Measurements from ENCODE around the gene TWIST2. TPM values are rescaled to one million over a fixed set of nuclear protein-coding genes. Genes with fewer than 3 reads are reported as not detected.

Gene TWIST2
- total RNA-seq, 2 donors from 2014 or later: 6.2 to 26.1 TPM

DNA sequence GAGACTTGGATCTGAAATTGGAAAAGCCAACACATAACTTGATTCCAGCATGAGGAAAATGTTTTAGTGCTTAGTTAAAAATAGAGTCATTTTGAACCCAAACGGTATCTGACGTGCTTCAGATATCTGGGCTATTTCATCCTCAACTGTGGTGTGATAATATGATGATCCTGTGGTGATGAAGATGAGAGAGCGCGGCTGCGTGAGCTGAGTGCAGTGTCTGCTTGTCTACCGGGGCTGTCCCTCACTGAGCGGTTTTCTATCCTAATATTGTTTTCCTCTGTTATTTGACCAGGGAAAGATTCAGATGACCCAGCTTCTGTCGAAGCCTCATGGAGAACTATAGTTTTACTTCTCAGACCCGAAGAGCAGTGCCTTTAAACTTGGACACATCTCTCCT lies 5.8 kb downstream of the TWIST2 start:
- TF ChIP-seq, protein P1, sequence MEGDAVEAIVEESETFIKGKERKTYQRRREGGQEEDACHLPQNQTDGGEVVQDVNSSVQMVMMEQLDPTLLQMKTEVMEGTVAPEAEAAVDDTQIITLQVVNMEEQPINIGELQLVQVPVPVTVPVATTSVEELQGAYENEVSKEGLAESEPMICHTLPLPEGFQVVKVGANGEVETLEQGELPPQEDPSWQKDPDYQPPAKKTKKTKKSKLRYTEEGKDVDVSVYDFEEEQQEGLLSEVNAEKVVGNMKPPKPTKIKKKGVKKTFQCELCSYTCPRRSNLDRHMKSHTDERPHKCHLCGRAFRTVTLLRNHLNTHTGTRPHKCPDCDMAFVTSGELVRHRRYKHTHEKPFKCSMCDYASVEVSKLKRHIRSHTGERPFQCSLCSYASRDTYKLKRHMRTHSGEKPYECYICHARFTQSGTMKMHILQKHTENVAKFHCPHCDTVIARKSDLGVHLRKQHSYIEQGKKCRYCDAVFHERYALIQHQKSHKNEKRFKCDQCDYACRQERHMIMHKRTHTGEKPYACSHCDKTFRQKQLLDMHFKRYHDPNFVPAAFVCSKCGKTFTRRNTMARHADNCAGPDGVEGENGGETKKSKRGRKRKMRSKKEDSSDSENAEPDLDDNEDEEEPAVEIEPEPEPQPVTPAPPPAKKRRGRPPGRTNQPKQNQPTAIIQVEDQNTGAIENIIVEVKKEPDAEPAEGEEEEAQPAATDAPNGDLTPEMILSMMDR (IDR thresholded peaks at IDR 0.05): no peak
- no peaks in the 10 kb centered on the region for H3K36me3 ChIP-seq
- DNase-seq (ENCODE audit: low spot score): no peak
- peaks cover 0 to 5% of the 10 kb centered on the region in 2 donors for H3K27me3 ChIP-seq
- no peak overlapping the region for H3K4me3 ChIP-seq
- no peak overlapping the region for H3K27ac ChIP-seq
- H3K4me1 ChIP-seq: peaks cover 0 to 8% of the 10 kb centered on the region in 2 donors
- no peaks in the 10 kb centered on the region for H3K9me3 ChIP-seq

DNA sequence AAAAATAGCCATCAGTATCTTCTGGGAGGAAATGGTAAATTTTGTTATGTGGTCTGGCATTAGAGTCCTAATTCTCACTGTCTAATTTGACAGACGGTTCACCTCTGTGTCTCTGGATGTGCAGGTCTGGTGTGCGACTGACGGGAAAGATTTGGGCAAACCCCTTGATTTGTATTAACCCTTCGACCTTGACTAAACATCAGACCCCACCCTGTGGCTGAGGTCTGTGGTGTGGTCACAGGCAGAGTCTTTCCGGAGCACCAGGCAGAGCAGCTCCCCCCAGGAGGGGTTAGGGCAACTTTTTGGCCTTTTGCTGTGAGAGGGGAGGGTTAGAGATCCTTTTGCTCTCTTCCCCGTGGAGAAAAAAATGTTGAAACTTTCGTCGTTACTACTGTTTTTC lies 6.4 kb downstream of the TWIST2 start:
- DNase-seq (ENCODE audit: low spot score): no peak
- Histone ChIP-seq H3K4me1 (peaks cover 0 to 3% of the 10 kb centered on the region in 2 donors), H3K4me3 (no peak overlapping the region), H3K36me3 (no peaks in the 10 kb centered on the region), H3K27me3 (peaks cover 0 to 5% of the 10 kb centered on the region in 2 donors), H3K27ac (no peak overlapping the region), H3K9me3 (no peaks in the 10 kb centered on the region)
- TF ChIP-seq, protein P1 (IDR thresholded peaks at IDR 0.05): no peak

DNA sequence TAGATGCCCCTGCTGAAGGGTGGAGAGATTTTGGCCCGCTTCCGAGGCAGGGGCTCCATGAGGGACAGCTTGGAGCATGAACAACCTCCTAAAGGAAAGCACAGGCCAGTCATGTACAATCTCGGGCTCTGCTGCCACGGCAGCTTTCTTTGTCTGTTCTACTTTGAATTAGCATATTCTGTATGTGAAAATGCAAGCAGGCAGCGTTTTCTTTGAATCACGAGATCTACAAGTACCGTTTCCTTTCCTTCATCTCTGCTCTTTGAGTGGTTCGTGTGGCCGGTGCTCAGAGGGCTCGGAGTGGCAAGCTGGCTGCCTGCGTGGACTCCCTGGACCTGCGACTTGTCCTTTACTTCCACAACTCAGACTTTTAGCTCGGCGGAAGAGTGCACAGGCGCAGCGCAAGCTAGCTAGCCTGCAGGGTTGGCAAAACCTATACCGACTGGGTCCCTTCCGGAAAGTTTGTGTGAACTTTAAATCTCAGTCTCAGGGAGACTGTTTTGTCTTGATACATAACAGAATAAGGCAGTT lies 6.9 kb downstream of the TWIST2 start:
- H3K4me1 ChIP-seq: no peaks in the 10 kb centered on the region
- H3K27me3 ChIP-seq: peaks cover 0 to 2% of the 10 kb centered on the region in 2 donors
- H3K36me3 ChIP-seq: no peaks in the 10 kb centered on the region
- DNase-seq (ENCODE audit: low spot score): peak; percentile 46
- no peak overlapping the region for H3K4me3 ChIP-seq
- no peak overlapping the region for H3K27ac ChIP-seq
- TF ChIP-seq, protein P1 (IDR thresholded peaks at IDR 0.05): no peak
- H3K9me3 ChIP-seq: no peaks in the 10 kb centered on the region

DNA sequence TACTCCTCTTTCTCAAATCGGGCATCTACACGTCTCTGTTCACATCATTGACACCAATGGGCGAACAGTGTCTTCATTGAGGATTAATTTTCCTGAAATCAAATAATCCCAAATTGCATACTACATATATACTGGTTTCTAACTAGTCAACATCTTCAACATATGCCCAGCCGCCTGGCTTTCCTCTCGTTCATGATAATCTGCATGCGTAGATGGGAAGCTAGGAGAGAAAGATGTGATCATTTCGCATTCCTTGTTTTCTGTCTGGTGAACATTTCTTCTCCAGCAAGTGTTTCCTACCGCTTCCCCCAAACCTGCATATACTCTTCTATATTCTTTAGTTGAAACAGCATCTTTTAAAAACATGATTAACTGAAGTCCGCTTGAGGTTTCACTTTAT lies 7.4 kb downstream of the TWIST2 start:
- TF ChIP-seq, protein P1 (IDR thresholded peaks at IDR 0.05): no peak
- H3K27ac ChIP-seq: no peak overlapping the region
- H3K4me3 ChIP-seq: no peak overlapping the region
- H3K9me3 ChIP-seq: no peaks in the 10 kb centered on the region
- DNase-seq (ENCODE audit: low spot score): no peak
- H3K27me3 ChIP-seq: no peaks in the 10 kb centered on the region
- H3K36me3 ChIP-seq: no peaks in the 10 kb centered on the region
- H3K4me1 ChIP-seq: no peaks in the 10 kb centered on the region

DNA sequence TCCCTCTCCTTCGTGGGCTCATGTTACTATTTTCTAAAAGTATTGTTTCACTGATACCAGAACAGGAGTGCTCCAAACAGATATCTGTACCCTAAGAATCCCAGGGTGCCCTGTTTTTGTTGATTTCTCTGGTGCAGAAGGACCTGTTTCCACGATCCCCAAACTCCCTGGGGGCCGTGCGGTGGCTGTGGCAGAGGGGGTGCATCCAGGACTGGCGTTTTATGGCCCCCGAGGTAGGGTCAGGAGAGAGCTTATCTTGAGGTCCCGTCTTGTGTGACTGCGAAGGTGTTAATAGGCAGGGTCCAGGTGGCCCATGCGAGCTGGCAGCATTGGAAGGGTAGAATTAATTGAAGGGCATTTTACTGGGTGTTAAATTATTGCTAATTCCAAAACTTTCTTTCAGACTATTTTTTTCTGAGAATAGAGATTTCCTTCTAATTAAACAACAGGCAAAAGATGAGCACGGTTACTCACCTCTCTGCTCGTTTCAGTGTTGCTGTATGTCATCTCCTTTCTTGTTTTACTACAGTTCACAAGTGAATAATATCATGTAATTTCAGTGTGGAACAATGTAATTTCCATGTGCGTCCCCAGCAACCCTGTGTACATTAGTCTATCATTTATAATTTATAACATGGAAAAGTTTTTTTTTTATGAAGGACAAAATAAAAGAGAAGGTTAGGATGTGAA lies 8.2 kb downstream of the TWIST2 start:
- DNase-seq (ENCODE audit: low spot score): peak; percentile 47
- Histone ChIP-seq H3K9me3 (no peaks in the 10 kb centered on the region), H3K36me3 (no peaks in the 10 kb centered on the region), H3K27me3 (no peaks in the 10 kb centered on the region), H3K4me3 (no peak overlapping the region), H3K27ac (no peak overlapping the region), H3K4me1 (no peaks in the 10 kb centered on the region)
- TF ChIP-seq, protein P1 (IDR thresholded peaks at IDR 0.05): no peak

All from right atrium auricular region (tissue), 2 donors.